HG03432 (cell line): ENCODE results near the gene PCK2.

Experiments
- ATAC-seq: cut with Tn5 transposase; IDR thresholded peaks from one replicate; pipeline ENCODE4 v1.9.1; 2021; ENCODE audit warnings: mild to moderate bottlenecking, moderate library complexity; ENCODE audit not compliant: unreplicated experiment

PCK2 gene

DNA sequence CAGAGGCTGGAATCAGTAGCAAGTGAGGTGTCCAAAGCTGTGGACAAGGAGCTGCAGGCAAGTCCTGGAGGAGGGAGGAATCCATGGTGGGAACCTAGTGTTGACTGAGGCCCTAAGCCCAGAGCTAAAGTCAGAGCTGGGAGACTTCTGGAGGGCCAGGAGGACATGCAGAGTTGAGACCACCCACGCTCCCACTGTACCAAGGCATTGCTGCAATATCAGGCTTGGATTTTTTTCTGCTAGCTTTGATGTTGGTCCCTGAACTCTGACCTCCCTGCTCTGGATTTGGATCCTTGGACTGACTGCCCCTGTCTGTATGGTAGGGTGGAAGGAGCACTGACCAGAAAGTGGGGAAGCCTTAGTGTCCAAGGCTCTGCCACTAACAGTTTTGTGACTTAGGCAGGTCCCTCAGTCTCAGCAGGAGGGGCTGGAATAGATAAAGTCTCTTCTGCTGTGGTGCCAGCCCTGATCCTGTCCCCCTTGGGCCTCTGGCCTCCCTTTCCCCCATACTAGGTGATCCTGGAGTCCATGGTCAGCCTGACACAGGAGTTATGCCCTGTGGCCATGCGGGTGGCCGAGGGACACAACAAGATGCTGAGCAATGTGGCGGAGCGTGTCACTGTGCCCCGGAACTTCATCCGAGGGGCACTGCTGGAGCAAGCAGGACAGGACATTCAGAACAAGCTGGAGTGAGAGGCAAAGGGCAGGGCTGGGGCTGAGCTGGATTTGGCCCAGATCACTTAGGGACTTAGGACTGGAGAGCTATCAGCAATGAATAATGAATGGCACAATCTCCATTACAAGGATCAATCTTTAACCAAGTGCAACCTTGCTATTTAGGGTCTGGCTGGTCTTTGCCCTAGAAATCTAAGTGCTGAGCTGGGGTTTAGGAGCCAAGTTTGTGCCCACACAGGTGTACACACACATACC lies 32.9 kb upstream of the PCK2 start:
- no peak for ATAC-seq

DNA sequence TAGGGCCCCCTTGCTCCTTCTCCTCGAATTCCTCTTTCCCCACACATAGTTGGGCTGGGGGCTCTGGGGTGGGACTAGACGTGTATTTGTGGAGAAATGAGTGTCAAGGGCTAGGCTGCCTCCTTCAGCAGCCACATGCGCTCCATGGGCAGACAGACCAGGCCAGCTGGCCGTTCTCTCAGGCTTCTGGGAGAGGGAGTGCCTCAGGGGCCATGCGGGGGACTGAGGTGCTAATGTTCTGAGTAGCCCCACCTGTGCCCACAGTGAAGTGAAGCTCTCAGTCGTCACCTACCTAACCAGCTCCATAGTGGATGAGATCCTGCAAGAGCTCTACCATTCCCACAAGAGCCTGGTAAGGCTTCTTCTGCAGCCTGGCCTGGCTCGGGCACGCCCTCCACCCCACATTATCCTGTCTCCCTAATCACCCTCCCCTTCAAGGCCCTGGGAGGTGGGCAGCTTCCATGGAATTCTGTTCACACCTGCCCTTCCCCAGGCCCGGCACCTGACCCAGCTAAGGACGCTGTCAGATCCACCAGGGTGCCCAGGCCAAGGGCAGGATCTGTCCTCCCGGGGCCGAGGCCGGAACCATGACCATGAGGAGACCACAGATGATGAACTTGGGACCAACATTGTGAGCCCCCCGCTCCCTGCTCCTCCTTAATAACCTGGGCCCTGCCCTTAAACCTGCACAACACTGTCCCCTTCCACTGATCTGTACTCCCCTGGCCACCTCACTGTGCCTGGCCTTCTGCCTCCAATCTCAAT lies 31.7 kb upstream of the PCK2 start:
- ATAC-seq: no peak

DNA sequence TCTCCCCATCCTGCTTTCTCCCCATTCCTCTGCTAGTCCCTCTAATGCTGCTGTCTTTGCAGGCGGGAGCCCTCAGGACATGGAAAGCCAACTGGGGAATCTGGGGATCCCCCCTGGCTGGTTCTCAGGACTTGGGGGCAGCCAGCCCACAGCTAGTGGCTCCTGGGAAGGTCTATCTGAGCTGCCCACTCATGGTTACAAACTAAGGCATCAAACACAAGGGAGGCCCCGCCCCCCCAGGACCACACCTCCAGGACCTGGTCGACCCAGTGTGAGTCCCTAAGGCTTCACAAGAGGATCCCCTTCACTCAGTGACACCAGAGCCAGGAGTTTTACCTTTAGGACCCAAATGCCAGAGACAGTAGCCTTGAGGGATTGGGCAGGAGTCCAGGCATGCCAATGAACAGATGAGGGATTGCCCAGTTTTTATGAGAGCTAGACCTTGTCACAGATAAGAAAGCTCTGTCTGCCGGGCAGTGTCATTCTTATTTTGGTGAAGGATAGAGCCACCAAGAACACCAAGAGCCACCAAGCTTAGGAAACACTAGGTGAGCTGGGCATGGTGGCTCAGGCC lies 30.8 kb upstream of the PCK2 start:
- ATAC-seq: no peak

DNA sequence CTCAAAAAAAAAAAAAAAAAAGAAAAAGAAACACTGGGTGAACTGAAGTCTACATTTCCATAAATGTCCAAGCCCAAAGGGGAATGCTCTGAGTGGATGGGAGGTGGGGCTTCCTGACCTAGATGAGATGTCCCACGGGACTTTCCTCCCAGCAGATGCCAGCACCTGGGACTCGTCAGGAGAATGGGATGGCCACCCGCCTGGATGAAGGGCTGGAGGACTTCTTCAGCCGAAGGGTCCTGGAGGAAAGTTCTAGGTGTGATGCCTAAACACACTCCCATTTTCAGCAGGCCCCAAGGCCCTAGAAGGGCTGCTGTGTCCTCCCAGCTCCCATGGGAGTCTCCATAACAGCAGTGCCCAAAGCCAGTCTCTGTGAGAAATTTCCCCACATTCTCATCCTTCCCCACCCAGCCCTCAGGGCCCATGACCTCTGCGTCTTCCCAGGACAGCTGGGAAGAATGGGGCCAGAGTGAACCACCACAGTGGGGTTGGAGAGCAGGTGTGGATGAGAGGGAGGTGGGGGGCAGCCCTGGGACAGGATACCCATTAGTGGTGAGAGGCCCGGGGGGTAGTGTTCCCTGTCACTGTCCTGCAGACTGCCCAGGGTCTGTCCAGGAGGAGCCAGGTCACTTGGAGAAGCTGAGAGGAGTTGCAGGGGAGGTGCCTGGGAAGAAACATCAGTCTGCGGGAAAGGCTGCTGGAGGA lies 29.9 kb upstream of the PCK2 start:
- no peak for ATAC-seq

DNA sequence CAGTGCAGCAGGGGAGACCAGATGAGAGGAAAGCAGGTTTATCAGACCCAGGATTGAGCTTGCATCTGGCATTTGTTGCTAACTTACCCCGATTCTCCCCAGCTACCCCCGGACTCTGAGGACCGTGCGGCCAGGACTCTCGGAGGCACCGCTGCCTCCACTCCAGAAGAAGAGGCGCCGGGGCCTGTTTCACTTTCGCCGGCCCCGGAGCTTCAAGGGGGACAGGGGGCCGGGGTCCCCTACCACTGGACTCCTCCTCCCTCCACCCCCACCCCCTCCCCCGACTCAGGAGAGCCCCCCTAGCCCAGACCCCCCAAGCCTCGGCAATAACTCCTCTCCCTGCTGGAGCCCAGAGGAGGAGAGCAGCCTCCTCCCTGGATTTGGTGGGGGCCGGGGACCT lies 29.3 kb upstream of the PCK2 start:
- ATAC-seq: no peak

DNA sequence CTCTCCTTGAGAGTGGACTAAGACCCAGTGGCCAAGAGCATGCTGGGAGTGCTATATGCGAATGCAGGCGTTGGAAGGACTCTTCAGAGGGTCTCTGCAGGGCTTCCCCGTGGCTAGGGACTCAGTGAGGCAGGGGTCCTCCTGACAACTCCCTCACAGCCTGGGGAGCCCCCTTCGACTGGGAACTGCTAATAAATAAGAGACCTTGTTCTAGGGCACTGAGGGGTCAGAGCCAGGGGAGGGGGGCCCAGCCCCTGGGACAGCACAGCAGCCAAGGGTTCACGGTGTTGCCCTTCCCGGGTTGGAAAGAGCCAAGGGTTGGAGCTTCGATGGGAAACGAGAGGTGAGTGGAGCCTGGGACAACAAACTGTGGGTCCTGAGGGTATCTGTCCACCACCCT lies 28.7 kb upstream of the PCK2 start:
- no peak for ATAC-seq

DNA sequence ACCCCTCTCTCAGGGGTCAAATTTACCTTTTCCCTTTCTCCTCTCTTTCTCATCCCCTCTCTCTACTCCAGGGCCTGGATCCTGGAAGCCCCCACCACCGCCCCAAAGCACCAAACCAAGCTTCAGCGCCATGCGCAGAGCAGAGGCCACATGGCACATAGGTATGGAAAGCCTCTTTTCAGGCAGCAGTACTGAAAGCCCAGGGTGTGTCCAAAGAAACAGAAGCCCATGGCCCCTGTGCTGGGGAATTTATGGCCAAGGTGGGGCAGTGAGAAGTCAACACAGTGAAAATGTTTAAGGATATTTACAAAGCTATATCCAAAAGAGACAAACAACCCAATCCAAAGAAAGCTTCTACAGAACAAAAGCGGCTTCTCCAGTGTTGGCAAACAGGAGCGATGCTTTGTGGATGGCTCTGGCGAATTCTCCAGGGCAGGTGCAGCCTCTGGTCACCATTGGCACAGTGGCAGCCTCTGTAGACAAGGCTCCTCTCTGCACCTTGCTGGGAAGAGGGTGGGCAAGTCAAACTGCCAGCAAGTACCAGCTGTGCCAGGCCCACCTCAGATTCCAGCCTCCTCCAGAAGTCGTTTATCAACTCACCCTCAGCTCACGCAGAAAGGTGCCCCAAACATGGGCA lies 27.5 kb upstream of the PCK2 start:
- no peak for ATAC-seq

DNA sequence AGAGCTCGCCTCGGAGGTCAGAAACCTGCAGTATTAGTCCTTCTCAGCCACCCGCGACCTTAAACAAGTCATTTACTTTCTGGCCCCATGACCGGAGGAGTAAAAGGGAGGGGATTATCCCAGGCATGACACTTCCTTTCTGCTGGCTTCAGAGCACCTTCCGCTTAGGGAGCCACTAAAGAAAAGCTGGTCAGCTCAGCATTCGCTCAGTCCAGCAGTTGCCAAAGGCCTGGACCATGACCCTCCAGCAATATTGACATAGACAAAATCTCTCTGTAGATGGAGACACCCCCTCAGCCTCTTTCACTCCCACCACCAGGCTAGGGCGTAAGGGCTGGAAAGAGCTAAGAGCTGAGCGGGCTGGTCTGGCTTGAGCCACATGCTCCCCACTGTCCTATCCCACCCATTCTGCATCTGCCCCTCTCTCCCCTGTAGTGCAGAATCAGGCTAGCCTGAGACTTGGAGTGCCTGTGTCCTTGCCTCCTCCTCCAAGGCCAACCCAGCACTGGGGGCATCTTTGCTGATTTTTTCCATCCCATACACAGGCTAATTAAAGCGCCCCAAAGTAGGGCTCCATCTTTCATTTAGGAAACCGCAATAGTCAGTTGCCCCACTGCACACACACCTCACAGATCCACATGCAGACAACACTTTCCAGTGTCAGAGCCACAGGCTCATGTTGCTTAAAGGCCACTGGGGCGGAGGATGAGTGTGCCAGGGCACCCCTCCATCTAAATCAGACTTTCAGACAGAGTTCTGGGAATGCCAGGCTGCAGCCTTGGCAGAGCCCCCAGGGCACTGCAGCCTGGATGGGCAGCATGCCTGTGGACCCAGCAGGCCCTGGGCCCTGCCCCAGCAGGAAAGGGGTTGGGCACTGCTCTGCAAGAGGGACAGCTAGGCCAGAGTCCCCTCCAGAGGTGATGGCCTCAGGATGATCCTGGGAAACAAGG lies 26.7 kb upstream of the PCK2 start:
- ATAC-seq: no peak

DNA sequence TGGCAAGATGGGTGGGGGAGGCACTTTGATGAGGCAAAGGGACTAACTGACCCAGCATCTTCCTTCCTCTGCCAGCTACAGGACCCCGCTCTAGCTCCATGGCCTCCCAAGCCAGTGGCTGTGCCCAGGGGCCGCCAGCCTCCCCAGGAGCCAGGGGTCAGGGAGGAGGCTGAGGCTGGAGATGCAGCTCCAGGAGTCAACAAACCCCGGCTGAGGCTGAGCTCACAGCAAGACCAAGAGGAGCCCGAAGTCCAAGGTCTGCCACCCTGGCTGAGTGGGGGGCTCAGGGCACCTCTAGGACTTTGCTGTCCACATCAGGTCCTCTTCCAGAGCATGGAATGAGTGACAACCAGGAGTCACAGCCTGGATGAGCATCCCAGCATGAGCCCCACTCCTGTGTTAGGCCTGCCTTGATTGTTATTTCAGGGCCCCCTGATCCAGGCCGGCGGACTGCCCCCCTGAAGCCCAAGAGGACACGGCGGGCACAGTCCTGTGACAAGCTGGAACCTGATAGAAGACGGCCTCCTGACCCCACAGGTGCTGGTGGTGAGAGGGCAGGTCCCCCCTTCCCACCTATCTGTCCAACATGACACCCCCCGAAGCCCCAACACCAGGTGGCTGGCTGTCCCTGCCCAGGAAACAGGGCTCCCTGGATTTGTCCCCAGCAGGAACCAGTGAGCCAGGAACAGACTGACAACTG lies 25.2 kb upstream of the PCK2 start:
- ATAC-seq: no peak

DNA sequence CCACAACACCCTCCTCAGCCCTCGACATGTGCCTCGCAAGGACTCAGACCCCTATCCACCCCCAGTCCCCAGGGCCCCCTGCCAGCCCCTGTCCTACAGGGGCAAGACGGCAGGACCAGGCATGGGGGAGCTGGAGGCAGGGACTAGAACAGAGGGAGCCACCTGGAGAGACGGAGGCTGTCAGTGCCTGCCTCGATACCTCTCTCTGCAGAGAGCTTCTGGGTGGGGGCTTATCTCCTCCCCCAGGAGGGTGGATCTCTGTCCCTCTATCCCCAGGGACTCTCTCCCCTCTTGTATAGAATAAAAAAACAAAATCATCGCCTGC lies 24.7 kb upstream of the PCK2 start:
- no peak for ATAC-seq

DNA sequence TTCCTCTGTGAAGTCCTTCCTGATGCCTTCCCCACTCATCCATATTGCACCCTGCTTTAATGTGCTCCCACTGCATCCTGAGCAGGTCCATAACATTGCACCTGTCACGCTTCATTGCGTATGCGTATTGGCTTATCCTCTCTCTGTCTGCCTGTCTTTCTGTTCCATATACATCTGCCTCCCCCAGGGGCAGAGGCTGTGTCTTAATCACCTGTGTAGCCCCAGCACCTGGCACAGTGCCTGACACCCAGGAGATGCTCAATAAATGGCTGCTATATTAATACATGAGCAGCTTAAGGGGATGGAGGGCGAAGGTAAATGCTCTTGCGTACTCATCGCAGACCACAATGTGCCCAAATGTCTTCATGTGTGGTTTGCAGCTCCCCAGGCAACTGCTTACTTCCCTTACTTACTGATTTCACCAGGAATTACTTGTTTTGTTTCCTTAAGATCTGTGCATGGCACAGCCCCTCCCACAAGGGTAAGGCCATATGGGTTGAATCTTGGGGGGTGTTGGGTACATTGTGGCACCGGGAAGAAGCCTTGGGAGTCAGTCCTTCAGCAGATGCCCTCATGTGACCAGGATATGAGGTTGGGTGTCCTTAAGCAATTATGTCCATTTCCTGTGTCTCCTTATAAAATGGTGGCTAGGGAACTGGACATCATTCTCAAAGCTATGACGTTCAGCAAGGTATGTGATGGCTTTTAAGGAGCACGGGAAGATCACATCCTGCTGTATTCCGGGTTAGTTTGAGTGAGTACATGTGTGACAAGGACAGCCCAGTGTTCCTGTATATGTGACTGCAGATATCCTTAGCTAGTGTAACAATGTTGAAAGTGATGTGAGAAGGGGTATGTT lies 23.6 kb upstream of the PCK2 start:
- ATAC-seq: no peak

DNA sequence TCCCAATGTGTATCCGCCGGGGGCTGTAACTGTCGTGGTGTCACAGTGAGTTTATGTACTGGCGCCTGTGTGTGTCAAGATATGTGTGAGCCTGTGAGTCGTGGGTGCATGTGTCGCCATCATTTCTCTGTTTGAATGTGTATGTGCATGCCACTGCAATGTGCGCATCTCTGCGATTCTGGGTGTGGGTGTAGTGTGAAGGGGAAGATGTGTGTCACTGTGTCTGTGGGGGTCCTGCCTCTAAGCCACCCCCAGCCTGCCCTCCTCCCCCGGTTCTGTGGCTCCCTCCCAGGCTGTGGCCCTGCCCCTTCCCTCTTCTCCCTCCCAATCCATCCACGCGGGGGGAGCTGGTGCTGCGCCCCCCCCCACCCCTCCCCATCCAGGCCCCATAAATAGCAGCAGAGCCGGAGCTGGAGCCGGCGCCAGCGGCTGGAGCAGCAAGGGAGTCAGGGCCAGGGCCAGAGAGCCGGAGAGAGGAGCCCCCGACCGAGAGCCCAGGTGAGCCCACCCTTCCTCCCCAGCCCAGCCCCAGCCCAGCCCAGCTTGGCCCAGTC lies 22.9 kb upstream of the PCK2 start, which contains the start of gene CPNE6:
TSS of gene CPNE6 (plus strand) at position 419 of the 554 bp plus-strand sequence. CDS start 1,375 bp downstream, outside the sequence.
- no peak for ATAC-seq

DNA sequence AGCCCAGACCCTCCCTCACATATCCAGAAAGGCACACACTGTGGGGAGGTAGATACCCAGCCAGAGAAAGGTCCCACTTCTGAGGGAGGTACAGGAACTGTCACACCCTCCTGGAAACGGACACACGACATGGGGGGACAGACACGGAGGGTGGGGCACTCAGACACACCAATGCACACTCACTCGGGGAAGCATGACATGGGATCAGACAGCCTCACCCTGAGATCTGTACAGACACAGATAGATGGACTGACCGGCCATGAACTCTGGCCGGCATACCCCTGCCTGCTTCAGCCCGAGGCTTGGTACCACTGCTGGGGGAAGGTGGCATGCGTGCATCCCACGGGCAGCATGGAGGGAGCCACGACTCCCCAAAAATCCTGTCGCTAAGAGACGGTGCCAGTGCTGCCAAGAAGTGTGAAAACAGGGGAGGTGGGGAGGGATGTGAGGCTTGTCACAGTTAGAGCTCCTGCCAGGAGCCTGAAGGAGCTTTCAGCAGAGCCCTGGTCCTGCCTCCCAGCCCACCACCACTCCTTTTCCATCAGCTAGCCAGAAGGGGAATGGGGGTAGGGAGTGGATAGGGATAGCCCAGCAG lies 22.2 kb upstream of the PCK2 start:
- no peak for ATAC-seq

DNA sequence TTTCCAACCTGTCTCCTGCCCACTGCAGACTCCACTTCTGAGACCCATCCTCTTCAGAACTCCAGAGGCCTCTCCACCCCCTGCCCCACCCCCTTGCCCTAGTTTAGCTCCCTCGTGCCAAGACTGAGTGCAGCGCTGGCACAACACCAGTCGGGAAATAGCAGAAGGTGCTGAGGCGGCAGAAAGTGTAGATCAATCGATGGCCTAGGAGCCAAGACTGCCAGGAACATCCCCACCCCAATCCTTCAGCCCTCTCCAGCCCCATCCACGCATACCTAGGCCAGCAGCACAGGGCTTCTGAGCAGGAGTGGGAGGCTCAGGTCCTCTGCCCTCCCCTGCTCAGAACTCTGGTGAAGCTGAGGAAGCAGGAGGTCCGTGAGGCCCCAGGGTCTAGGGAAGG lies 21.7 kb upstream of the PCK2 start:
- no peak for ATAC-seq

DNA sequence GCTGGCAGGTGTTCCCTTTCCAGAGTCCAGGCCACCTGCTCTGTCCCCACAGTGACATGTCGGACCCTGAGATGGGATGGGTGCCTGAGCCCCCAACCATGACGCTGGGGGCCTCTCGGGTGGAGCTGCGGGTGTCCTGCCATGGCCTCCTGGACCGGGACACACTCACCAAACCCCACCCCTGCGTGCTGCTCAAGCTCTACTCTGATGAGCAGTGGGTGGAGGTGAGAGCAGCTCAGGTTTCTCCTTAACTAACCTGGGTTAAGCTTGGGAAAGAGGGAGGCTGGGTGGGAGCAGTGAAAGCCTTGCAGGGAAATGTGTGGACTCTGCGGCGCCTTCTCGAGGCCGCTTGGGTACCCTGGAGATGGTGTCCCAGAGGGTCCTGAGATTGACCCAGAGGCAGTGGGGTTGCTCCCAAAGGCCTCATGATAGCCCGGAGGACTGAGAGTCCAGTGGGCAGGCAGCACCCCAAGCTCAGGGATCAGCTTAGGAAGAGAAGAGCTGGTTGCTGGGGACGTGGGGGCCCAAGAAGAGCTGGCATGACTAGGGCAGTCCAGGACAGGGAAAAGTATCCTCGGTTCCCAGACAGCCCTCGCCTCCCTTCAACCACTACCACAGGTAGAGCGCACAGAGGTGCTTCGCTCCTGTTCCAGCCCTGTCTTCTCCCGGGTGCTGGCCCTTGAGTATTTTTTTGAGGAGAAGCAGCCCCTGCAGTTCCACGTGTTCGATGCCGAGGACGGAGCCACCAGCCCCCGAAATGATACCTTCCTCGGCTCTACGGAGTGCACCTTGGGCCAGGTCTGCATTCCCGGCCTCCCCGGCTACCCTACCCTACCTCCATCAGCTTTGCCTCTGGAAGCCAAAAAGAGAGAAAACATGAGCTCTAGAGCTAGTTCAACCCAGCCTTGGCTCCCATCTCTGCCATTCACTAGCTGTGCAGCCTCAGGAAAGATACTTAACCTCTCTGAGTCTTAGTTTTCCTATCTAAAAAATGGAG lies 20.9 kb upstream of the PCK2 start:
- ATAC-seq: no peak
